ENCODE data around the gene RBM19.

RBM19 gene

DNA sequence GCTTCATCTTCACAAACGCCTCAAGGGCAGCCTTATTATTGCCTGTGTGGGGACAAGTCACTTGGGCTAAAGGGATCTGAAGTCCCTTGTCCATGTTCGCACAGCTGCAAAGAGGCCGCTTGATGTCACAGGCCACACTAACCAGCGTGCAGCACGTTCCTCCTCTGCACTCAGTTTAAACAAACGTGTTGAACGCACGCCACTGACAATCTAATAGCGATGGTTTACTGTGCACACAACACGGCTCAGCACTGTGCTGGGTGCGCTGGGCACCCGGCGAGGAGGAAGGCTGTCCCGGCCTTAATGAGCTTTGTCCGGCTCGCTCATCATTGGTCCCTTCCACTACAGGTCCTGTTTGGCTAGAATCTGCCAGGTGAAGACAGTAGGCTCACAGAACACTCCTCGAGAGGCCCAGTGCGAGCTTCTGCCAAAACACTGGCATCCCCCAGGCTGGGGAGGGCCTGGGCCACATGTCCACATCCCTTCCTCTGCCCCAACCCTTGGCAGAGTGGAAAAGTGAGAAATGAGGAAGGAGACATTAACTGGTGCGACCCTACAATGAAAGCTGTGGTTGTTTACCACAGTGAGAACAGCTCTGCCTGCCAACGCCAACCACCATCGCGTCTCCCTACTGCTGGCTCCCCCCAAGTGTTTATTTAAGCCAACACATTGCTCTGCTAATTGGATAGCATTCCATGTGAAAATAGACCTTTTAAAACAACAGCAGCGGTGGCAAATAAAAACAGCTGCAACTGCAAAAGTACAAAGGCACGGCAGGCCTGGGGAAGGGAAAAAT lies 113.2 kb downstream of the RBM19 start:
- DNase-seq, result no peak

DNA sequence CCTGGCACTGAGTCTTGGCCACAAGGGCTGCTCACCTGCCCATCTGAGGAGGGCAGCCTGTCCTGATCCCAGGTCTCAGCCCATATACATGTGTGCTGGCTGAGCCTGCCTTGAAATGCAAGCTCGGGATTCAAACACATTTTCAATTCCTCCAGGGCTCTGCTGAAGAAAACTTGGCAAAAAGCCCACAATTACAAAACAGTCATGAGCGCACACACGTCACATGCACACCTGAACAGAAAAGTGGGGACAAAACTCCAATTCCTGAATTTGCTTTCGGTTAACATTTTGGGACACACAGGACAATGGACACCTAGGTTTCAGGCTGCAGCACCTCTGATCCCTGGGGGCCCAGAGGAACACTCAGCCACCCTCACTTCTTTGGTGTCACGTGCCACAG lies 113.9 kb downstream of the RBM19 start:
- no peak for DNase-seq

DNA sequence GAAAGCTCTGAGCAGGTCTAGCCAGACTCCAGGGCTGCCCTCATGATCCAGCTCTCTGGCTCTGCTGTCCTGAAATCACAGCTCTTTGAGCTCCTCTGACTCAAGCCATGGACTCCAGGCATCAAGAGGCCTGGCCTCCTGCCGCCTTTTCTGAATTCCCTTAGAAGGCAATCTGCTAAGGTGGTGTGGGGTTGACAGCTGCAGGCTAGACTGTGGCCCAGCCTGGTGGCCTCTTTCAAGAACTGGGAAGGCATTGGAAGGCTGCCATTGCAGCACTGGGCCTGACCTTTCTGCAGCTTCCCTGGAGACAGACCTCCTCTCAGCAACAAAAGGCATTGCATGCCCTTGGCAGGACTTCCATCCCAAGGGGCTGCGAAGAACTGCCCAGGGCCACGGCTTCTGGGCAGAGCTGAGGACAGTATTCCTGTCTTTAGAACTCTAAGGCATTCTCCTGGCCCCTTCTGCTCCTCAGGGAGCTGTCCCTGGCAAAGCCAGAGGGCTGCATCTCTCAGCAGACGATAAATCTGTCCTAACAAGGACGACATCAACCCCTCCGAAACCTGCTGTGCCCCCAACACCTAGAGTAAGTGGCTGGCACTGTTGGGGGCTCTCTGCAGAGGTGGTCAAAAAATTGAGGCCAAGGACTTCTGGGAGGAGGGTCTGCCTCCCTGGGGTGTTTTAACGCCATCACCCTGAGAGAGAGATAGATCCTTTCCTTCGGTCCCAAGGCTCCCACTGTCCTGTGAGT lies 115.6 kb downstream of the RBM19 start:
- DNase-seq, result no peak

DNA sequence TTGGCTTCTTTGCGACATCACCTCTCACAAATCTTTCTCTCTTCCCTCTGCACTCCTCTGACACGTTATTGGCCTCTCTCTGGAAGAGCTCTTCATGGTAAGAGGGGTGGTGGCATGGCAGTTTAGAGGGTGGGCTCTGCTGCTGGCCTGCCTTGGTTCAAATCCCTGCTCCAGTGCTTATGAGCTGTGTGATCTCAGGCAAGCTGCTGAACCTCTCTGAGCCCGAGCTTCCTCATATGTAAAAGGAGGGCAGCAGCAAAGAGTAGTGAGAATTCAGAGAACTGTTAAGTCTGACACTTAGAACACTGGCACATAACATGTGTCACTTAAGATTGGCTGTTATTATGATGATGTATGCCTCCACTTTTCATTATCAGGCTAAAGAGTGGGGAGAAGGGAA lies 118.3 kb downstream of the RBM19 start:
- no peak for DNase-seq

DNA sequence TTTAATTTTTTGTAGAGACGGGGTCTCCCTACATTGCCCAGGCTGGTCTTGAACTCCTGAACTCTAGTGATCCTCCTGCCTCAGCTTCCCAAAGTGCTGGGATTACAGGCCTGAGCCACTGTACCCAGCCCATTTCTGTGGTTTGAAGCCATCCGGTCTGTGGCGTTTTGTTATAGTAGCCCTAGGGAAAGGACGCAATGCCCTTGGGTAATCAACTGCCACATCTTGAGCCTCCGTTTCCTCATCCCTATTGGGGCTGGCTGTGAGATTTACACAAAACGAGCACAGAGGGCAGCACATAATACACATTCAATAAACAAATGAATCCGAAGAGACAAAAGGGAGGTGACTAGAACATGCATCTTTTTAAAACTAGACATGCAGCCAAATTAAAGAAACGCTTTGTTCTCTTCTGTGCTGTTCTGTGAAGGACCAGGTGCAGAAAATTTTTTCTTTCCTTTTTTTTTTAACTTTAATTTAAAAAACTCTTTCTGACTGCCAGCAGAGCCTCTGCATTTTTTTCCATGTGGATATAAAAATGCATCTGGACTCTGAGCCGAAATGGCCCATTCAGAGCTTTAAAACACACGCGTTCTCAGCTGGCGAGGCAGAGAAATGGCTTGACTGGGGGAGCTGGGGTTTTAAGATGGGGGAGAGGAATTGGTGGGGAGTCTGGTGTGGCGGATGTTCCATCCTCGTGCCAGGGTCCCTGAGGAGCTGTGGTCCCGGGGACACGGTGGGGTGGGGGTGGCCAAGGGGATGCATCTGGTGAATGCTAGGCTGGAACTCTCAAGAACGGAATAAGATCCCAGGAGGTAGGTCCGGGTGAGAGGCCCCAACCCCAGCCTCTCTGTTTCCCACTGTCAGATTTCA lies 119.0 kb downstream of the RBM19 start:
- no peak for DNase-seq

DNA sequence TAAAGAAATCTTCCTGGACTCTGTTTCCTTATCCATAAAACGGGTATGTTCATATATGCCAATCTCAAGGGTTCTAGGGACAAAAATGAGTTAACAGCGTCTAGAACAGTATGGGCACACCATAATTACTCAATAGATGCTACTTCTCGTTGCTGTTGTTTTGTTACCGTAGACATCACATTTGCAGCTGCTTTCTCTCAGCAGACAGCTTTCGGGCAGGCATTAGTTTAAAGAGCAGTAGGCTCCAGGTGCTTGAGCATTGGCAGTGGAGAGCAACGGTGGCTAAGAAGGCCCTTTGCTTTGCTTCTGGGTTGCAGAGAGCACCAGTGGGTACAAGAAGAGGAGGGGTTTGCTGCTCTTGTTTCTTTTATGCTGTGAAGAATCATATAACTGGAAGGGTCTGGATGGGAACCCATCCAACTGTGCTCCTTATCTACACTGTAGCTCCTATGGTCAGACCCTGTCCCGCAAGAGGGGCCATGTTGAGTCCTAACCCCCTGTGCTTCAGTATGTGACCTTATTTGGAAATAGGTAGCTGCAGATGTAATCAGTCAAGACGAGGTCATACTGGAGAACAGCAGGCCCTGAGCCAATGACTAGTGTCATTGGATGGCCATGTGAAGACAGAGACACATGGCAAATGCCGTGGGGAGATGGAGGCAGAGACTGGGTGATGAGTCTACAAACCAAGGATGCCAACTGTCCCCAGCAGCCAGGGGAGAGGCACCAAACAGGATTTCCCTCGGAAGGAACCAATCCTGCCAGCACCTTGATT lies 120.0 kb downstream of the RBM19 start:
- no peak for DNase-seq

DNA sequence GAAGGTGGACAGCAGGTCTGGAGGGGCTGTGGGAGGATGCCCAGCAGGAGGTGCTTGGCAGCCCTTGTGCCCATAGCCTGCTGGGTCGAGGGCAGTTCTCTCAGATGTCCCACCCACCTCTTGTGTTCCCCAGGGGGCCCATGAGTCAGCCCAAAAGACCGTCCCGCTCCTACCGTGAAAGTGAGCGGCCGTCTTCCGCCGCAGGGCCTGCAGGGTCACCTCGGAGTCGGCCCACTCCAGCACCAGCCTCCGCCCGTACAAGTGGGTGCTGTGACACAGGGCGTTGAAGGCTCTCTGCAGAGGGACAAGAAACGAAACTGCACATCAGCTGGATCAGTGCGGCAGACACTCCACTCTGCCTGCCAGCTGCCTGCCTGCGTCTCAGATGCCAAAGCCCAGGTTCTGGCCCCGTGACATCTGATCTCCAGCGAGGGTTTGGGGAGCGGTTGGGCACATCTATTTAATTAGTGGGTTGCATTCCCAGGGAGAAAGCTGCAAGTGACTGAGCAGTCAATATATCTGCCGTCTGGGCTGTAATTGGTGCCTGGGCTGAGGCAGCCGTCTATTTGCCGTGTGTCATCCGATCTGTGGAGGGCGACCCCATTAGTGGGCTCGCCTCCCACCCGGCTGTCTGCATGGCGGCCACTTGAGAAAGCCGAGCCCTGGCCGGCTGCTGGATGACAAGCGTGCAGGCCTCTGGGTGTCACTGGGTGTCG lies 121.5 kb downstream of the RBM19 start:
- no peak for DNase-seq

DNA sequence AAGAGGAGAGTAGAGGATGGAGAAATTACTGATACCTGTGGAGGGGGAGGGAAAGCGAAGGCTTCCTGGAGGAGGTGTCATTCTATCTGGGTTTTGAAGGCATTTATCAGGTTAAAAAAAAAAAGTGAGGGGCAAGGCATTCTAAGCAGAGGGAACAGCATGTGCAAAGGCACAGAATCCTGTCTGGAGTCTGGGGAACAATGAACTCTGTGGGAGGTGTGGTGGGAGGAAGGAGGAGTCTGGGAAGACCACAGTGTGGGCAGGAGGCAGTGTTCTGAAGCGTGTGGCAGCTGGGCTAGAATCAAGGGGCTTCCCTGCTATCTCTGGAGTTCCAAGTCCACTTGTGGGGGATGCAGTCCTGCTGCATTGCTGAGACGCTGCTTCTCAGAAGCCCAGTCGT lies 123.4 kb downstream of the RBM19 start:
- no peak for DNase-seq

DNA sequence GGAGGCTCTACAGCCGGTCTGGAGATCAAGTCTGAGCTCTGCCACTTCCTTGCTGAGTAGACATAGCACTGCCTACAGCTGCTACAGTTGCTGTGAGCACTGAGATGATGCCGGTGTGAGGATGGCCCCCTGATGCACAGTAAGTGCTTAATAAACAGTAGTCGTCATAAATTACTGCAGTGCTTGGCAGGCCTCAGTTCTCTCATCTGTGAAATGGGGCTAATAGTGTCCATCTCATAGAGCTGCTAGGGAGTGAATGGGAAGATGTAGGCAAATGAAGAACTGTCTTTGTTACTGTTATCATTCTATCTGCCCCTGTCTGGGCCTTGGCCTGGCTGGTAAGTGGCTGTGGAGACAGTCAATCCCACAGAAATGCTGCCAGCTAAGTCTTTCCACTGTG lies 124.3 kb downstream of the RBM19 start:
- DNase-seq, result no peak

DNA sequence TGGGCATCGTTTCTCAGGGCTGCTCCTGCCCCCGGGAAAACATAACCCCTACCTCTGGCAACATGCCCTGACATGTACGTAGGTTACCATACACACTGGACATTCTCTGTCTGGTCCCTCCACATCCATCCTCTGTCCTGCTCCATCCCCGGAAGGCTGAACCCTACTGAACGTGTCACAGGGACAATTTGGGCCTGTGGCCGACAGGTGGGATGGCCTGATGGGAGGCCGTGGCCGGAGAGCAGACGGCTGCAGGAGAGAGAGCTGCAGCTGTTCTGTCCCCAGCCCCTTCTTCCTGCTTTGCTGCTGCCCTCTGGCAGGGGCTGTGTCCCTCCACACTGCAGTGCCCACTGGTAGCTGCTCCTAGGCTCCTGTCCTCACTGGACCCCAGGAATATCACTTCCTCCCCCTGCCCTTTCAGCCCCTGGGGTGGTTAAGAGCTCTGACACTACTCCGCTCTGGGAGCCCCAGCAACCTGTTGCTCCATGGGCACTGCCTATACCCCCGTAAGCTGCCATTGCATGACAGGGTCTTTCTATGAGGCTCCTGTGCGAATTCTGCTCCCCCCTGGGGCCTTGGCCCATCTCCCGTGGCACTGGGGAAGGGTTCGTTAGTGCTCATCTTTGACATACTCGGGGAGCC lies 125.6 kb downstream of the RBM19 start:
- no peak for DNase-seq

DNA sequence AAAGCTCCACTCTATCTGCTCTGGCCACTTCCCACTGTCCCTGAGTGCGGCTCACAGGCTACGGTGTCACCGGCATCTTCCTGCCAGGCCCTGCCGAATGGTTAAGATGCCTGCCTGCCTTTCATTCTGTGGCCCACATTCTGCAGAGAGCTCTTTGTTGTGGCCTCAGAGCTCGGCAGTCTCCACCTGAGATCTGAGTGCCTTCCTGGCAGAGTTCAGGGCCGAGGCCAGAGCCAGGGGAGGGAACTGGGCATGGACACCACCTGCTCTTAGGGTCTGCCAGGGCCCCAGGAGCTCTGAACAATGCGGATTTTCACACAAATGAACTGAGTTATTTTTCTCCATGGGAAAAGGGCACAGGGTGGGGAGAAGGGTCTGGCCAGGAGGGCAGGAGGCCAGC lies 127.2 kb downstream of the RBM19 start:
- no peak for DNase-seq

DNA sequence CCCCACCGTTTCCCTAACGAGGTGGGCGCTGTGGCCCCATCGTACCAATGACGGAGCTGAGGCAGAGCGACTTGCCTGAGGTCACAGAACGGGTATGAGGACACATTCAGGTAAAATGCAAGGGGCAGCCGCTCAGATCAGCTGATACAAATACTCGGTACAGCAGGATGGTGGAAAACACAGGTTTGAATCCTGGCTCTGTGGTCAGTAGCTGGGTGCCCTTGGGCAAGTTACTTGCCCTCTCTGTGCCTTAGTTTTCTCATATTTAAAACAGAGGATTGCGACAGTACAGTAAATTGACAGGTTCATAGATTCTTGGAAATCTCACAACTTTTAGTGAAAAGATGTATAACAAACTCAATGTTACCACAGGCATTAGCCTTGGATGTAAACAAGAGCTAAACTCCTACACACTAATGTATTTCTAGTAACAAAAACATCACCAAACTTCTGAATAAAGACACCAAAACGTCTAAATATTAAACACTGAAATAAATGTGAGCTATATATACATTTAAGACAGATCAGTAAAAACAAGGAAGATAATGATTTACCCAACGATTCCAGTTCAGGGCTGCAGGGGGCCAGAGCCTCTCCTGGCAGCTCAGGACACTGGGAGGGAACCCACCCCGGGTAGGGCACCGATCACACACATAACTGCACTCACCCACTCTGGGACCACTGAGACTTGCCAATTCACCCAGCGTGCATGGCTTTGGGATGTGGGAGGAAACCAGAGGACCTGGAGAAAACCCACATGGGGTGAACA lies 128.4 kb downstream of the RBM19 start:
- no peak for DNase-seq

DNA sequence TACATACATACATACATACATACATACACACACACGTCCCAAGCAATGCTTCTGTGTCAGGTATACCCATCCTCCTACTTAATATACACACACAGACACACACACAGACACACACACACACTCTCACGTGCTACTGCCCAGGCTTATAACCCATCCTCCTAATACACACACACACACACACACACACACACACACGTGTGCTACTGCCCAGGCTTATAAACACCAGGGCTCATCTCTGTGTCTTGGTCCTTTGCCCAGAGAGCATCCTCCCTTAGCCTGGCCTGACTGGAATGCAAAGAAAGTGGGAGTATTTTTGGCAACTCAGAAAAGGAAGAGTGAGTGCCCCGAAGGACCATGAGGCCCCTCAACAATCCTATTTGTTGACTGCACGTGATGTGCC lies 129.0 kb downstream of the RBM19 start:
- no peak for DNase-seq

DNA sequence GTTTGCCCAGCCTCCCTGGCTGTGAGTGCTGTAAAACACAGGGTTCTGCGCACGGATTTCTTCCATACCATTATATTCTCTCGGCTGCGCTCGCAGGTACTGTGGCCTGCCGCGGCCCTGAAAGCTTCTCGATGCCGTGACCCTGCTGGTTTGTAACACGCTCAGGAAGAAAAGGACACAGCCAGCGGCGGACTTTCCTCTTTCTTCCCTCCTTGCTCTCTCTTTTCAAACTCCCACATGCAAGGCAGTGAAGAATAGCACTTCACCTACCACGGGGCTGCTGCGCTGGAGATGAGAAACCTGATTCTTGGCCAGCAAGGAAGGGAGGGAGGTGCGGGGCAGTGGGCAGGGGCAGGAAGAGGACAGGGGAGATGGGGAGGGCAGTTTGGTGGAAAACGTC lies 130.2 kb downstream of the RBM19 start:
- no peak for DNase-seq

DNA sequence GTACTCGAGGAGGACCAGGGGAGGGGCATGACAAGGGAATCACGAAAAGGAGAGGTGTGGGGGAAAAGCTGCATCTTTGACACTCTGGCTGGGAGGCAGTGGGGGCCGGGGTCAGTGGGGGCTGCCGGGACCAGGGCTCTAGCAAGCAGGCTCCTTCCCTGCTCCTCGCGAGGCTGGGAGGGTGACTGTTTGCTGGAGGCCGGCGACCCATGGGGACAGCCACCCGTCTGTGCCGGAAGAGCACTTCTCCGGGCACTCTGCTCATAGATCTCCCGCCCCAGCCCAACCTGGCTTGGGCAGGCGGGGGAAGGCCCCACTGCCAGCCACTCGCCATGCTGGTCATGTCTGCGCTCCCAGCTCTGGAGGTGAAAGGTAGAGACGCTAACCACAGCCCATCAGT lies 130.7 kb downstream of the RBM19 start:
- no peak for DNase-seq

DNA sequence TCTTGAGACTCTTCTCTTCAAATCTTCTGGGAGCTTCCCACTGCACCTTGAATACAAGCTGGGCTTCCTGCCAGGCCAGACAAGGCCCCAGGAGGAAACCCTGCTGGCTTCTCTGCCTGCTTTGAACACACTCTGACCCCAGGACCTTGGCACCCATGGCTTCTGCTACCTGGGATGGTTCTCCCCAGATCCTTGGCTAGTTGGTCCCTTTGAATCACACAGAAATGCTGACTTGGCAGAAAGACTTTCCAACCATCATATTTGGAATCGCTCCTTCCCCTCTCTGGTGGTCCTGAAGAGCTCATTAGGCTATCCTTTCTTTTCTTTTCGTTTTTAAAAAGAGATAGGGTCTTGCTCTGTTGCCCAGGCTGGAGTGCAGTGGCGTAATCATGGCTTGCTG lies 132.7 kb downstream of the RBM19 start:
- no peak for DNase-seq

DNA sequence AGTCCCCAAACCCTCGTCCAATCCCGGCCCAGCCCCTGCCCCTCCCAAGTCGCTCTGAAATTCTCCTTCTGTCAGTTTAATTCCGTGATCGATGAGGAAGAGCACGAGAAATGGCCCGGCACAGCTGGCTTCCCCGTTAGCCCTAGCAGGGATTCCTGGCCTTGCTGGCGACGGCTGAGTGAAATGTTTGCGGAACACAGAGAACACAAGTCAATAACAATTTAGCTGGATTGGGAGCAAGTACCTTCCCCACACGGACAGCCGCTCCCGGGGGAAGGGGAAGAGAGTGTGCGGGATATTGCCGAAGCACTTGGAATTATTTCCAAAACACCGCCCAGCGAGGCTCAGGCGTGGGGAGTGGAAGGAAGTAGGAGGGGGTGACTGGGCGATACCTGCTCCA lies 134.6 kb downstream of the RBM19 start:
- no peak for DNase-seq

DNA sequence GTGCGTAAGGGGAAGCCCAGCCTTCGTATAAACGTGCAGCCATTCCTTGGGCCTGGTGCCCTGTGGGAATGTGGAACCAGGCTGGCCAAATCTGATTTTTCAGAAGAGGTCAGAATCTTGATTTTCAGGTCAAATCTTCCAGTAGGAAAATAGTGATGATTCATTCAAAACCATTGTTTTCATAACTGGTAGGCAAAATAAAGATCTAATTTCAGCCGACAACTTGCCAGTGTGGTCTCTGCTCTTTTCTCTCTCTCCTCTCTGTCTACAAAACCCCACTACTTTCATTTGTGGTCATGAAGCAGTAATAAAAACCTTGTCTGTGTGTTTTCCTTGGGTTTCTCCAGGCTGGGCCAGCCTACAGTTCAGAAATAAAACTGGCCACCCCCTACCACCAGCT lies 135.1 kb downstream of the RBM19 start:
- DNase-seq, result no peak

DNA sequence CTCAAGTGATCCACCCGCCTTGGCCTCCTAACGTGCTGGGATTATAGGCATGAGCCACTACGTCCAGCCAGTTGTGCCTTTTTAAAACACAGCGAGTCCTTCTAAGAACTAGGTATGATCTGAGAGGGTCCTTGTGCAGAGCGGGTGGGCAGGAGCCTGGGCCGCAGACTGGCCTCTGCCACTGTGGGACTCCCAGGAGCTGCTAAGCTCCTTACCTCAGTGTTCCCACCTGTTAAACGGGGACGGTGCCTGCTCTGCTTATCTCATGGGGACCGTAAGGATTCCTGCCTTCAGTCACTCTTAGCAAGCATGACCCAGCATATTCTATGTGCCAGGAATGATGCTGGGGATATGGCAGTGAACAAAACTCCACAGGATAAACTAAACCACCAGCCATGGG lies 136.9 kb downstream of the RBM19 start:
- DNase-seq, result no peak

DNA sequence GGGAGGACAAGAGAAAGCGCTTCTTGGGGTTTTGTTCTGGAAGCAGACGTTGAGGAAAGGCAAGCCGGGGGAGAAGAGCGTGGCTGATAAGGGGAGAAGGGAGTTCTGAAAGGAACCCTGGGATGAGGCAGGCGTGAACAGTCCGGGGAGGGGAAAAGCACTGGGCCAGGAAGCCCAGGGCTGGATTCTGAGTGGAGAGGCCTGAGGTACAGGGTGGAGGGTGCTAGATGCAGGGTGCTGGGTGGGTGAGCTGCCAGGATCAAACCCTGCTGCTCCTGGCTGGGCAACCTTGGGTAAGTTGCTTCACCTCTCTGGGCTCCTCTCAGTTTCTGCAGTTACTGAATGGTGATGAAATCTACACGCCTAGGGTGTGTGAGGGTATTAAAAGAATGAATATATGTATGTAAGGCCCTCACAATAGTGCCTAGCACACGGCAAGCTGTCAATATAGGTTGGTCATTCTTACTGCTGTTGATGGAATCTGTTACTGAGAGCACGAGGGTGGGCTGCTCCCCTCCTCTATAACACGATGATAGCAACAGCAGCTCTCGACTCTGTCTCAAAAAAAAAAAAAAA lies 138.5 kb downstream of the RBM19 start:
- no peak for DNase-seq
